HEK293 (cell line): ENCODE data around the gene RBM4B.

Source experiments
- CTCF ChIA-PET: fragments of 350-600 bp; formaldehyde crosslinking; extraction: SDS; loops from one replicate; lab custom pipeline; 2021; ENCODE audit warnings: antibody characterized with exemption; lab: Yijun Ruan, JAX
- POLR2A ChIA-PET: fragments of 300-600 bp; formaldehyde crosslinking; extraction: SDS; loops from one replicate; lab custom pipeline; 2020; ENCODE audit warnings: antibody characterized with exemption, inconsistent platforms; lab: Yijun Ruan, JAX
- H3K27ac ChIP-seq: fragments of 200-500 bp; sonication (Bioruptor generic); 2 replicates; pipeline ENCODE4 v1.5.1; 2014; ENCODE audit warnings: low read depth, low read length, control low read depth, inconsistent platforms; ENCODE audit errors: extremely low read depth
- H3K36me3 ChIP-seq, 2 experiments: fragments of 200-500 bp in 1 of 2; sonication (Bioruptor generic) in 1 of 2; 1 replicate in 1 of 2; 2 replicates in 1 of 2; pipeline ENCODE4 v1.5.1; 2014 to 2017; ENCODE audit warnings: inconsistent platforms in 2 of 2, low read length in 2 of 2; ENCODE audit not compliant: control insufficient read depth in 2 of 2, insufficient read depth in 1 of 2
- H3K4me1 ChIP-seq: fragments of 200-500 bp; sonication (Bioruptor generic); 2 replicates; pipeline ENCODE4 v1.5.1; 2014; ENCODE audit warnings: mild to moderate bottlenecking, low read length, inconsistent platforms; ENCODE audit not compliant: control insufficient read depth, insufficient read depth
- H3K4me3 ChIP-seq: 2 replicates; pipeline ENCODE4 v1.5.1; 2011; ENCODE audit warnings: low read depth, mild to moderate bottlenecking, control low read depth, low read length, moderate library complexity
- H3K9me3 ChIP-seq: fragments of 200-500 bp; sonication (Bioruptor generic); 2 replicates; pipeline ENCODE4 v1.5.1; 2014; ENCODE audit warnings: low read depth, low read length, inconsistent platforms; ENCODE audit not compliant: control insufficient read depth, insufficient read depth
- BCL11A ChIP-seq: fragments of 450-650 bp; formaldehyde crosslinking; IDR thresholded peaks from 2 replicates; pipeline ENCODE4 v1.5.1; 2016; ENCODE audit warnings: low read depth, missing biosample characterization, missing genetic modification characterization
- FEZF1 ChIP-seq: fragments of 450-650 bp; formaldehyde crosslinking; IDR thresholded peaks from 2 replicates; pipeline ENCODE4 v1.5.1; 2016; ENCODE audit warnings: missing biosample characterization, missing genetic modification characterization
- GLI2 ChIP-seq: fragments of 450-650 bp; formaldehyde crosslinking; IDR thresholded peaks from 2 replicates; pipeline ENCODE4; 2017; ENCODE audit warnings: missing biosample characterization, missing genetic modification characterization, low read depth, borderline replicate concordance
- GLIS2 ChIP-seq: fragments of 450-650 bp; formaldehyde crosslinking; IDR thresholded peaks from 2 replicates; pipeline ENCODE4 v1.5.1; 2016; ENCODE audit warnings: missing biosample characterization, missing genetic modification characterization
- OSR2 ChIP-seq: fragments of 450-650 bp; formaldehyde crosslinking; IDR thresholded peaks from 2 replicates; pipeline ENCODE4 v1.5.1; 2016; ENCODE audit warnings: missing biosample characterization, missing genetic modification characterization
- OVOL3 ChIP-seq: fragments of 450-650 bp; formaldehyde crosslinking; IDR thresholded peaks from 2 replicates; pipeline ENCODE4 v1.5.1; 2016; ENCODE audit warnings: missing biosample characterization, missing genetic modification characterization
- SP3 ChIP-seq: fragments of 450-650 bp; formaldehyde crosslinking; IDR thresholded peaks from 2 replicates; pipeline ENCODE4 v1.5.1; 2016; ENCODE audit warnings: missing biosample characterization, missing genetic modification characterization
- ZBTB21 ChIP-seq: fragments of 450-650 bp; formaldehyde crosslinking; IDR thresholded peaks from 2 replicates; pipeline ENCODE4 v1.5.1; 2017; ENCODE audit warnings: missing biosample characterization, missing genetic modification characterization
- ZNF169 ChIP-seq: fragments of 450-650 bp; formaldehyde crosslinking; IDR thresholded peaks from 2 replicates; pipeline ENCODE4 v1.5.1; 2016; ENCODE audit warnings: missing biosample characterization, missing genetic modification characterization
- ZNF2 ChIP-seq: fragments of 450-650 bp; formaldehyde crosslinking; IDR thresholded peaks from 2 replicates; pipeline ENCODE4 v1.5.1; 2016; ENCODE audit warnings: missing biosample characterization, missing genetic modification characterization
- ZNF223 ChIP-seq: fragments of 450-650 bp; formaldehyde crosslinking; IDR thresholded peaks from 2 replicates; pipeline ENCODE4 v1.5.1; 2016; ENCODE audit warnings: missing biosample characterization, missing genetic modification characterization
- ZNF426 ChIP-seq: fragments of 450-650 bp; formaldehyde crosslinking; IDR thresholded peaks from 2 replicates; pipeline ENCODE4 v1.5.1; 2017; ENCODE audit warnings: missing biosample characterization, missing genetic modification characterization, mild to moderate bottlenecking, inconsistent platforms, moderate library complexity
- ZNF701 ChIP-seq: fragments of 450-650 bp; formaldehyde crosslinking; IDR thresholded peaks from 2 replicates; pipeline ENCODE4 v1.5.1; 2016; ENCODE audit warnings: missing biosample characterization, missing genetic modification characterization
- ZNF776 ChIP-seq: fragments of 450-650 bp; formaldehyde crosslinking; IDR thresholded peaks from 2 replicates; pipeline ENCODE4 v1.5.0; 2017; ENCODE audit warnings: missing biosample characterization, missing genetic modification characterization, borderline replicate concordance
- TF ChIP-seq, protein P1 (sequence below): fragments of 450-650 bp; formaldehyde crosslinking; IDR thresholded peaks from 2 replicates; pipeline ENCODE4 v1.5.1; 2016; ENCODE audit warnings: missing biosample characterization, missing genetic modification characterization
- TF ChIP-seq, protein P2 (sequence below): fragments of 450-650 bp; formaldehyde crosslinking; IDR thresholded peaks from 2 replicates; pipeline ENCODE4 v1.5.0; 2017; ENCODE audit warnings: missing biosample characterization, missing genetic modification characterization, borderline replicate concordance
- TF ChIP-seq, protein P3 (sequence below): fragments of 450-650 bp; formaldehyde crosslinking; IDR thresholded peaks from 2 replicates; pipeline ENCODE4; 2016; ENCODE audit warnings: missing biosample characterization, missing genetic modification characterization
- TF ChIP-seq, protein P4 (sequence below): fragments of 450-650 bp; formaldehyde crosslinking; conservative IDR thresholded peaks from 2 replicates; pipeline ENCODE4 v1.5.1; 2016; ENCODE audit warnings: low read depth, missing biosample characterization, missing genetic modification characterization

Gene RBM4B

DNA sequence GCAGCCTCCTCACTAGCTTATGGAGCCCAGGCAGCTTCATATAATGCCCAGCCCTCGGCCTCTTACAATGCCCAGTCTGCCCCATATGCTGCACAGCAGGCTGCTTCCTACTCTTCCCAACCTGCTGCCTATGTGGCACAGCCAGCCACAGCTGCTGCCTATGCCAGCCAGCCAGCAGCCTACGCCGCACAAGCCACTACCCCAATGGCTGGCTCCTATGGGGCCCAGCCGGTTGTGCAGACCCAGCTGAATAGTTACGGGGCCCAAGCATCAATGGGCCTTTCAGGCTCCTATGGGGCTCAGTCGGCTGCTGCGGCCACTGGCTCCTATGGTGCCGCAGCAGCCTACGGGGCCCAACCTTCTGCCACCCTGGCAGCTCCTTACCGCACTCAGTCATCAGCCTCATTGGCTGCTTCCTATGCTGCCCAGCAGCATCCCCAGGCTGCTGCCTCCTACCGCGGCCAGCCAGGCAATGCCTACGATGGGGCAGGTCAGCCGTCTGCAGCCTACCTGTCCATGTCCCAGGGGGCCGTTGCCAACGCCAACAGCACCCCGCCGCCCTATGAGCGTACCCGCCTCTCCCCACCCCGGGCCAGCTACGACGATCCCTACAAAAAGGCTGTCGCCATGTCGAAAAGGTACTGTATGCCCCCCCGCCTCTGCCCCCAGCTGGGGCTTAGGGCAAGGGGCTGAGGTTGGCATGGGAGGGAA lies 52.5 kb downstream of the RBM4B start:
- H3K27ac ChIP-seq = no peak overlapping the region

More for the DNA sequence above, 52.5 kb downstream of the RBM4B start:
- no peak for TF ChIP-seq BCL11A
- TF ChIP-seq GLI2 = no peak
- TF ChIP-seq ZNF223 (tag by site-specific recombination) = no peak
- TF ChIP-seq ZNF169 (tag by site-specific recombination) = no peak
- TF ChIP-seq SP3 (tag by site-specific recombination) = no peak
- TF ChIP-seq ZNF426 (tag by site-specific recombination) = no peak
- no peak for TF ChIP-seq ZBTB21
- TF ChIP-seq, protein P1, sequence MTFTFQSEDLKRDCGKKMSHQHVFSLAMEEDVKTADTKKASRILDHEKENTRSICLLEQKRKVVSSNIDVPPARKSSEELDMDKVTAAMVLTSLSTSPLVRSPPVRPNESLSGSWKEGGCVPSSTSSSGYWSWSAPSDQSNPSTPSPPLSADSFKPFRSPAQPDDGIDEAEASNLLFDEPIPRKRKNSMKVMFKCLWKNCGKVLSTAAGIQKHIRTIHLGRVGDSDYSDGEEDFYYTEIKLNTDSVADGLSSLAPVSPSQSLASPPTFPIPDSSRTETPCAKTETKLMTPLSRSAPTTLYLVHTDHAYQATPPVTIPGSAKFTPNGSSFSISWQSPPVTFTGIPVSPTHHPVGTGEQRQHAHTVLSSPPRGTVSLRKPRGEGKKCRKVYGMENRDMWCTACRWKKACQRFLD (tag by site-specific recombination) = no peak
- TF ChIP-seq ZNF2 (tag by site-specific recombination) = no peak
- TF ChIP-seq, protein P2, sequence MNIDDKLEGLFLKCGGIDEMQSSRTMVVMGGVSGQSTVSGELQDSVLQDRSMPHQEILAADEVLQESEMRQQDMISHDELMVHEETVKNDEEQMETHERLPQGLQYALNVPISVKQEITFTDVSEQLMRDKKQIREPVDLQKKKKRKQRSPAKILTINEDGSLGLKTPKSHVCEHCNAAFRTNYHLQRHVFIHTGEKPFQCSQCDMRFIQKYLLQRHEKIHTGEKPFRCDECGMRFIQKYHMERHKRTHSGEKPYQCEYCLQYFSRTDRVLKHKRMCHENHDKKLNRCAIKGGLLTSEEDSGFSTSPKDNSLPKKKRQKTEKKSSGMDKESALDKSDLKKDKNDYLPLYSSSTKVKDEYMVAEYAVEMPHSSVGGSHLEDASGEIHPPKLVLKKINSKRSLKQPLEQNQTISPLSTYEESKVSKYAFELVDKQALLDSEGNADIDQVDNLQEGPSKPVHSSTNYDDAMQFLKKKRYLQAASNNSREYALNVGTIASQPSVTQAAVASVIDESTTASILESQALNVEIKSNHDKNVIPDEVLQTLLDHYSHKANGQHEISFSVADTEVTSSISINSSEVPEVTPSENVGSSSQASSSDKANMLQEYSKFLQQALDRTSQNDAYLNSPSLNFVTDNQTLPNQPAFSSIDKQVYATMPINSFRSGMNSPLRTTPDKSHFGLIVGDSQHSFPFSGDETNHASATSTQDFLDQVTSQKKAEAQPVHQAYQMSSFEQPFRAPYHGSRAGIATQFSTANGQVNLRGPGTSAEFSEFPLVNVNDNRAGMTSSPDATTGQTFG = no peak
- no peak for TF ChIP-seq OVOL3 (tag by site-specific recombination)
- no peak for TF ChIP-seq ZNF701 (tag by site-specific recombination)
- TF ChIP-seq, protein P3, sequence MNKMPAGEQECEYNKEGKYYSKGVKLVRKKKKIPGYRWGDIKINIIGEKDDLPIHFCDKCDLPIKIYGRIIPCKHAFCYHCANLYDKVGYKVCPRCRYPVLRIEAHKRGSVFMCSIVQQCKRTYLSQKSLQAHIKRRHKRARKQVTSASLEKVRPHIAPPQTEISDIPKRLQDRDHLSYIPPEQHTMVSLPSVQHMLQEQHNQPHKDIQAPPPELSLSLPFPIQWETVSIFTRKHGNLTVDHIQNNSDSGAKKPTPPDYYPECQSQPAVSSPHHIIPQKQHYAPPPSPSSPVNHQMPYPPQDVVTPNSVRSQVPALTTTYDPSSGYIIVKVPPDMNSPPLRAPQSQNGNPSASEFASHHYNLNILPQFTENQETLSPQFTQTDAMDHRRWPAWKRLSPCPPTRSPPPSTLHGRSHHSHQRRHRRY = no peak
- TF ChIP-seq, protein P4, sequence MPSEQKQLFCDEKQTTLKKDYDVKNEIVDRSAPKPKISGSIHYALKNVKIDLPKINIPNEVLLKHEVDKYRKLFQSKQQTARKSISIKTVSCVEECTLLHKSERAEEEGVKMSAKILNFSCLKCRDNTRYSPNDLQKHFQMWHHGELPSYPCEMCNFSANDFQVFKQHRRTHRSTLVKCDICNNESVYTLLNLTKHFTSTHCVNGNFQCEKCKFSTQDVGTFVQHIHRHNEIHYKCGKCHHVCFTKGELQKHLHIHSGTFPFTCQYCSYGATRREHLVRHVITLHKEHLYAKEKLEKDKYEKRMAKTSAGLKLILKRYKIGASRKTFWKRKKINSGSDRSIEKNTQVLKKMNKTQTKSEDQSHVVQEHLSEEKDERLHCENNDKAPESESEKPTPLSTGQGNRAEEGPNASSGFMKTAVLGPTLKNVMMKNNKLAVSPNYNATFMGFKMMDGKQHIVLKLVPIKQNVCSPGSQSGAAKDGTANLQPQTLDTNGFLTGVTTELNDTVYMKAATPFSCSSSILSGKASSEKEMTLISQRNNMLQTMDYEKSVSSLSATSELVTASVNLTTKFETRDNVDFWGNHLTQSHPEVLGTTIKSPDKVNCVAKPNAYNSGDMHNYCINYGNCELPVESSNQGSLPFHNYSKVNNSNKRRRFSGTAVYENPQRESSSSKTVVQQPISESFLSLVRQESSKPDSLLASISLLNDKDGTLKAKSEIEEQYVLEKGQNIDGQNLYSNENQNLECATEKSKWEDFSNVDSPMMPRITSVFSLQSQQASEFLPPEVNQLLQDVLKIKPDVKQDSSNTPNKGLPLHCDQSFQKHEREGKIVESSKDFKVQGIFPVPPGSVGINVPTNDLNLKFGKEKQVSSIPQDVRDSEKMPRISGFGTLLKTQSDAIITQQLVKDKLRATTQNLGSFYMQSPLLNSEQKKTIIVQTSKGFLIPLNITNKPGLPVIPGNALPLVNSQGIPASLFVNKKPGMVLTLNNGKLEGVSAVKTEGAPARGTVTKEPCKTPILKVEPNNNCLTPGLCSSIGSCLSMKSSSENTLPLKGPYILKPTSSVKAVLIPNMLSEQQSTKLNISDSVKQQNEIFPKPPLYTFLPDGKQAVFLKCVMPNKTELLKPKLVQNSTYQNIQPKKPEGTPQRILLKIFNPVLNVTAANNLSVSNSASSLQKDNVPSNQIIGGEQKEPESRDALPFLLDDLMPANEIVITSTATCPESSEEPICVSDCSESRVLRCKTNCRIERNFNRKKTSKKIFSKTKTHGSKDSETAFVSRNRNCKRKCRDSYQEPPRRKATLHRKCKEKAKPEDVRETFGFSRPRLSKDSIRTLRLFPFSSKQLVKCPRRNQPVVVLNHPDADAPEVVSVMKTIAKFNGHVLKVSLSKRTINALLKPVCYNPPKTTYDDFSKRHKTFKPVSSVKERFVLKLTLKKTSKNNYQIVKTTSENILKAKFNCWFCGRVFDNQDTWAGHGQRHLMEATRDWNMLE (tag by site-specific recombination) = no peak
- TF ChIP-seq GLIS2 (tag by site-specific recombination) = no peak
- TF ChIP-seq ZNF776 (tag by site-specific recombination) = no peak
- no peak for TF ChIP-seq OSR2 (tag by site-specific recombination)
- TF ChIP-seq FEZF1 (tag by site-specific recombination) = no peak
- ChIA-PET POLR2A (interaction anchor here (1.3 to 7.0 kb wide), 3 partner anchors 9 to 20 kb away, joined by 3 to 42 read pairs (median 15); partner anchors contain the start of genes RBM14 and RBM4), CTCF (interaction anchor here (1.7 kb wide), 1 partner anchor 32 kb away, joined by 4 read pairs; the partner anchor contains the start of genes CCDC87 and CCS)
- H3K4me1 ChIP-seq = 0 out of 2 replicates have a peak, but pooled peaks cover 3% of the 10 kb centered on the region
- H3K9me3 ChIP-seq = no peaks in the 10 kb centered on the region
- no peak overlapping the region for H3K4me3 ChIP-seq
- H3K36me3 ChIP-seq = peaks cover 13 to 98% of the 10 kb centered on the region in 2 experiments; a peak in 2 of 3 replicates
